Vagina (tissue), 2 donors: ENCODE data around the gene PARP6. TPM values are rescaled to one million over a fixed set of nuclear protein-coding genes. Genes with fewer than 3 reads are reported as not detected.
"Not testable (repeated sequence)": the region's sequence is repeated elsewhere in the genome, so short reads cannot be mapped to it uniquely, and the experiment has no call there.

Source experiments
- DNase-seq, 2 donors: peaks; one replicate each; pipeline ENCODE4 v3.0.0-alpha.2; 2017; ENCODE audit errors: extremely low spot score in 2 of 2
- H3K27ac ChIP-seq: fragments of 200-600 bp; sonication (generic); one replicate; pipeline ENCODE4 v1.5.1; 2019
- H3K27me3 ChIP-seq: fragments of 200-600 bp; sonication (generic); one replicate; pipeline ENCODE4 v1.5.1; 2019
- H3K36me3 ChIP-seq, 2 donors: fragments of 200-600 bp; sonication (generic); one replicate each; pipeline ENCODE4 v1.5.1; 2017 to 2019
- H3K4me1 ChIP-seq: fragments of 200-600 bp; sonication (generic); one replicate; pipeline ENCODE4 v1.5.1; 2019
- H3K4me3 ChIP-seq, 2 donors: fragments of 200-600 bp; sonication (generic); 1 replicate in 1 of 2; 2 replicates in 1 of 2; pipeline ENCODE4 v1.5.1; 2016 to 2019
- H3K9me3 ChIP-seq: fragments of 200-600 bp; sonication (generic); one replicate; pipeline ENCODE4 v1.5.1; 2019
- CTCF ChIP-seq, 3 experiments: fragments of 450-650 bp in 2 of 3; fragments of 200-600 bp in 1 of 3; sonication (generic) in 1 of 3; IDR thresholded peaks; one replicate each; pipeline ENCODE4 v1.5.1; 2017 to 2019; ENCODE audit warnings: antibody characterized with exemption in 3 of 3, mild to moderate bottlenecking in 2 of 3, moderate library complexity in 2 of 3
- POLR2A ChIP-seq, 2 donors: fragments of 450-650 bp; IDR thresholded peaks; one replicate each; pipeline ENCODE4 v1.6.1; 2017; ENCODE audit warnings: antibody characterized with exemption in 2 of 2, mild to moderate bottlenecking in 2 of 2, moderate library complexity in 2 of 2
- POLR2AphosphoS5 ChIP-seq, 2 donors: sonication (generic); formaldehyde crosslinking; IDR thresholded peaks; one replicate each; pipeline ENCODE4 v1.9.0; 2017; ENCODE audit warnings: antibody characterized with exemption in 2 of 2, mild to moderate bottlenecking in 2 of 2, low read depth in 1 of 2; ENCODE audit not compliant: insufficient read depth in 1 of 2
- intact Hi-C: fragments of 100-400 bp; cut with DNase I; formaldehyde crosslinking; loops from one replicate; pipeline ENCODE4 v1.15.1; 2023
- total RNA-seq: library from RNA; depleted of rRNA; stranded (reverse); fragments of >200 nt; gene quantifications from one replicate; pipeline ENCODE4 v1.2.3, GENCODE V29; 2016

Gene PARP6
- total RNA-seq, 1 donor from 2014 or later, result 62.6 TPM

GRCh38 chr15:72278737-72279136 is 6.4 kb upstream of the PARP6 start:
- Histone ChIP-seq H3K27ac (no peak overlapping the region), H3K4me1 (peaks cover under 1% of the 10 kb centered on the region), H3K4me3 (no peak overlapping the region), H3K27me3 (no peaks in the 10 kb centered on the region), H3K9me3 (no peaks in the 10 kb centered on the region), H3K36me3 (no peaks in the 10 kb centered on the region)
- TF ChIP-seq POLR2AphosphoS5 (IDR thresholded peaks at IDR 0.05; ENCODE audit: insufficient read depth in 1 of 2, low read depth in 1 of 2), result no peak
- no peak for TF ChIP-seq CTCF (IDR thresholded peaks at IDR 0.05)
- TF ChIP-seq POLR2A (IDR thresholded peaks at IDR 0.05), result no peak
- intact Hi-C loops, result loop anchor here (10.0 kb wide), 1 partner anchor 74 kb away; no protein-coding TSS in a partner anchor
- DNase-seq, result no peak

GRCh38 chr15:72276326-72276700 is 4.0 kb upstream of the PARP6 start:
- peaks cover 18% of the 10 kb centered on the region for H3K4me1 ChIP-seq
- no peak for TF ChIP-seq POLR2AphosphoS5 (IDR thresholded peaks at IDR 0.05; ENCODE audit: insufficient read depth in 1 of 2, low read depth in 1 of 2)
- no peak for TF ChIP-seq CTCF (IDR thresholded peaks at IDR 0.05)
- TF ChIP-seq POLR2A (IDR thresholded peaks at IDR 0.05), result no peak
- H3K27me3 ChIP-seq, result no peaks in the 10 kb centered on the region
- DNase-seq, result no peak
- H3K27ac ChIP-seq, result no peak overlapping the region
- no peak overlapping the region for H3K4me3 ChIP-seq
- intact Hi-C loops, result loop anchor here (10.0 kb wide), 1 partner anchor 72 kb away; no protein-coding TSS in a partner anchor
- no peaks in the 10 kb centered on the region for H3K9me3 ChIP-seq
- H3K36me3 ChIP-seq, result no peaks in the 10 kb centered on the region

DNA sequence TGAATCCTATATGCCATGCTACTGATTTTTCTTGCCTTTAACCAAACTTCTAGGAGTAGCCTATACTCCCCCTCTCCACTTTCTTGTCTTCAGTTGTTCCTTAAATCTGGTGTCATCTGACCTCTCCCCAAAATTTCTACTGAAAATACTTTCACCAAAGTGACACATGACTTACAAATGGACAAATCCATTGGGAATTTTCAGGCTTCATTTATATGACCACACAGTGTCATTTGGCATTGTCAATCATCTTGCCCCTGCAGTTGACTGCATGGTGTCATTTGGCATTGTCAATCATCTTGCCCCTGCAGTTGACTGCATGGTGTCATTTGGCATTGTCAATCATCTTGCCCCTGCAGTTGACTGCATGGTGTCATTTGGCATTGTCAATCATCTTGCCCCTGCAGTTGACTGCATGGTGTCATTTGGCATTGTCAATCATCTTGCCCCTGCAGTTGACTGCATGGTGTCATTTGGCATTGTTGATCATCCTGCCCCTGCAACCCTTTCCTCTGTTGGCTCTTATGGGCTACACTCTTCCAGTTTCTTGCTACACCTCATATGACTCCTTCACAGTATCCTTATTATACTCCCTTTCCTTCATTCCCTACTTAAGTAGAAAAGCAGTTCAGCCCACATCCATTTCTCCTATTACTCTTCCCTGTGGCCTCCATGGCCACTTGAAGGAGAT is 3.4 kb upstream of the PARP6 start:
- intact Hi-C loops, result loop anchor here (10.0 kb wide), 1 partner anchor 71 kb away; no protein-coding TSS in a partner anchor
- H3K36me3 ChIP-seq, result not testable (repeated sequence)

DNA sequence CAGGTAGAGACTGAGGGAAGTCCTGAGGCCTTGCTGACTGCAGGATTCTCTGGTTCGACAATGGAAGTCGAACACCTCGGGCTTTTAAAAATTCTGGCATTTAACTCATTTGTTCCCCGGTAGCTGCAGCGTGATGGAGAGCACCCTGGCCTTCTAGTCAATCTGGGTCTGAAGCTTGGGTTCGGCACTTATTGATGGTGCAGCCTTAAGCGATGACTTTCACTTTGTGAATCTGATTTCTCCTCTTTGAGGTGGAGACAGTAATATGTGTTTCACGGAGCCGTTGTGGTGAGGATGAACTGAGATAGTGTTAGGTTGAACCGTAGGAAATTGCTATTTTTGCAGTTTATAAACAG is 621 bp upstream of the PARP6 start:
- H3K9me3 ChIP-seq, result no peaks in the 10 kb centered on the region
- peak overlapping the region; percentile 84 to 86 for H3K4me3 ChIP-seq
- H3K27me3 ChIP-seq, result no peaks in the 10 kb centered on the region
- peaks cover 39% of the 10 kb centered on the region for H3K4me1 ChIP-seq
- intact Hi-C loops, result loop anchor here (5.0 to 10.0 kb wide), 2 partner anchors 41 to 68 kb away; partner anchors contain the start of gene PKM
- H3K36me3 ChIP-seq, result peaks cover 0 to 3% of the 10 kb centered on the region in 2 donors
- TF ChIP-seq POLR2AphosphoS5 (IDR thresholded peaks at IDR 0.05; ENCODE audit: insufficient read depth in 1 of 2, low read depth in 1 of 2) (no peak), CTCF (IDR thresholded peaks at IDR 0.05) (peak in 1 of 3 experiments; percentile 6)
- no peak for DNase-seq
- H3K27ac ChIP-seq, result peak overlapping the region; percentile 73

More for the DNA sequence above, 3.4 kb upstream of the PARP6 start:
- H3K27me3 ChIP-seq, DNase-seq, H3K27ac ChIP-seq, H3K4me3 ChIP-seq, H3K9me3 ChIP-seq: not testable (repeated sequence)
- peaks cover 24% of the 10 kb centered on the region for H3K4me1 ChIP-seq

DNA sequence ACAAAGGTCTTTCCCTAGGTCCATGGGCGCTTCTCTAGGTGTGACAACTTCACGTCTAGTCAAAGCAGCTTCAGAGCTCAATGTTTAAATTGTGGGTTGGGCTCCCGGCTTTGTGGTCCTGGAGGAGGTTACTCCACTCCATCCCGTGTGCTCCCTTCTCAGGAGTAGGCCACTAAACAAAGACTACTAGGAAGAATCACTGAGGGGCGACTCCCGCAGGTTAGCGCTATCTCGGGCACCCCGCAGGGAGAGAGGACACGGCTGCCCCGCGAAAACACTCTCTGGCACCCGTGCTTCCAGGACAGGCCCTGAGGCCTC is 500 bp downstream of the PARP6 start:
- Histone ChIP-seq H3K4me1 (peaks cover 39% of the 10 kb centered on the region), H3K4me3 (peak overlapping the region; percentile 84 to 86), H3K36me3 (peaks cover 0 to 14% of the 10 kb centered on the region in 2 donors), H3K27me3 (no peaks in the 10 kb centered on the region), H3K27ac (peak overlapping the region; percentile 91), H3K9me3 (no peaks in the 10 kb centered on the region)
- intact Hi-C loops, result loop anchor here (5.0 to 10.0 kb wide), 2 partner anchors 40 to 67 kb away; partner anchors contain the start of gene PKM
- no peak for TF ChIP-seq POLR2AphosphoS5 (IDR thresholded peaks at IDR 0.05; ENCODE audit: insufficient read depth in 1 of 2, low read depth in 1 of 2)
- TF ChIP-seq POLR2A (IDR thresholded peaks at IDR 0.05), result no peak
- no peak for TF ChIP-seq CTCF (IDR thresholded peaks at IDR 0.05)
- no peak for DNase-seq
